Measurements from ENCODE around the gene SPRED2. TPM values are rescaled to one million over a fixed set of nuclear protein-coding genes. Genes with fewer than 3 reads are reported as not detected.

SPRED2 gene
- total RNA-seq, 4 donors from 2014 or later: 21.9 to 28.8 (median 25.5) TPM

- peaks cover 0 to 19% (median 2%) of the 10 kb centered on the region in 3 donors for H3K36me3 ChIP-seq
- TF ChIP-seq POLR2A (IDR thresholded peaks at IDR 0.05) (no peak), EP300 (IDR thresholded peaks at IDR 0.05) (no peak)
These were observed 155.8 kb downstream of the SPRED2 start for GRCh38 chr2:65276609-65277008.

GRCh38 chr2:65275141-65275915, 157.1 kb downstream of the SPRED2 start:
- Histone ChIP-seq H3K9me3 (no peaks in the 10 kb centered on the region), H3K27me3 (no peaks in the 10 kb centered on the region), H3K4me1 (peaks cover 0 to 14% (median 3%) of the 10 kb centered on the region in 4 donors), H3K4me3 (no peak overlapping the region), H3K27ac (no peak overlapping the region), H3K36me3 (peaks cover 0 to 23% (median 2%) of the 10 kb centered on the region in 3 donors)
- TF ChIP-seq POLR2A (IDR thresholded peaks at IDR 0.05) (no peak), CTCF (IDR thresholded peaks at IDR 0.05) (no peak), EP300 (IDR thresholded peaks at IDR 0.05) (no peak)
- DNase-seq (ENCODE audit: low spot score in 2 of 2): no peak
- 56 to 72% methylated on average over 4 of the region's 4 CpGs for WGBS, 2 donors

More at GRCh38 chr2:65276609-65277008, 155.8 kb downstream of the SPRED2 start:
- 38 to 45% methylated on average over 5 of the region's 5 CpGs for WGBS, 2 donors
- Histone ChIP-seq H3K27ac (no peak overlapping the region), H3K4me3 (no peak overlapping the region), H3K27me3 (no peaks in the 10 kb centered on the region), H3K9me3 (no peaks in the 10 kb centered on the region), H3K4me1 (peaks cover 0 to 18% (median 4%) of the 10 kb centered on the region in 4 donors)
- no peak for DNase-seq (ENCODE audit: low spot score in 2 of 2)

GRCh38 chr2:65273344-65273743, 159.1 kb downstream of the SPRED2 start:
- no peak for DNase-seq (ENCODE audit: low spot score in 2 of 2)
- TF ChIP-seq POLR2A (IDR thresholded peaks at IDR 0.05) (no peak), CTCF (IDR thresholded peaks at IDR 0.05) (no peak), EP300 (IDR thresholded peaks at IDR 0.05) (no peak)
- Histone ChIP-seq H3K4me3 (no peak overlapping the region), H3K36me3 (peaks cover 0 to 23% (median 2%) of the 10 kb centered on the region in 3 donors), H3K9me3 (no peaks in the 10 kb centered on the region), H3K27me3 (no peaks in the 10 kb centered on the region), H3K27ac (no peak overlapping the region), H3K4me1 (peaks cover 0 to 22% (median 0%) of the 10 kb centered on the region in 4 donors)
- WGBS, 2 donors: 92 to 96% methylated on average over 8 of the region's 8 CpGs

GRCh38 chr2:65268957-65269356, 163.4 kb downstream of the SPRED2 start:
- TF ChIP-seq CTCF (IDR thresholded peaks at IDR 0.05): no peak
- TF ChIP-seq POLR2A (IDR thresholded peaks at IDR 0.05): no peak
- no peak for TF ChIP-seq EP300 (IDR thresholded peaks at IDR 0.05)
- Histone ChIP-seq H3K27me3 (no peaks in the 10 kb centered on the region), H3K4me1 (peaks cover 0 to 17% (median 0%) of the 10 kb centered on the region in 4 donors), H3K9me3 (no peaks in the 10 kb centered on the region), H3K4me3 (no peak overlapping the region), H3K27ac (no peak overlapping the region), H3K36me3 (peaks cover 0 to 38% (median 2%) of the 10 kb centered on the region in 3 donors)
- no peak for DNase-seq (ENCODE audit: low spot score in 2 of 2)
- 53 to 62% methylated on average over 4 of the region's 4 CpGs for WGBS, 2 donors

- Histone ChIP-seq H3K4me3 (no peak overlapping the region), H3K27me3 (no peaks in the 10 kb centered on the region), H3K36me3 (peaks cover 0 to 29% (median 2%) of the 10 kb centered on the region in 3 donors), H3K9me3 (no peaks in the 10 kb centered on the region), H3K4me1 (peaks cover 0 to 17% (median 0%) of the 10 kb centered on the region in 4 donors), H3K27ac (no peak overlapping the region)
- DNase-seq (ENCODE audit: low spot score in 2 of 2): no peak
- 97 to 100% methylated on average over 1 of the region's 1 CpG for WGBS, 2 donors
- TF ChIP-seq POLR2A (IDR thresholded peaks at IDR 0.05) (no peak), EP300 (IDR thresholded peaks at IDR 0.05) (no peak), CTCF (IDR thresholded peaks at IDR 0.05) (no peak)
These were observed 165.4 kb downstream of the SPRED2 start for GRCh38 chr2:65267008-65267407.

Measured in tibial nerve (tissue), 4 donors.